Measurements from ENCODE around the gene BLOC1S3.

DNA sequence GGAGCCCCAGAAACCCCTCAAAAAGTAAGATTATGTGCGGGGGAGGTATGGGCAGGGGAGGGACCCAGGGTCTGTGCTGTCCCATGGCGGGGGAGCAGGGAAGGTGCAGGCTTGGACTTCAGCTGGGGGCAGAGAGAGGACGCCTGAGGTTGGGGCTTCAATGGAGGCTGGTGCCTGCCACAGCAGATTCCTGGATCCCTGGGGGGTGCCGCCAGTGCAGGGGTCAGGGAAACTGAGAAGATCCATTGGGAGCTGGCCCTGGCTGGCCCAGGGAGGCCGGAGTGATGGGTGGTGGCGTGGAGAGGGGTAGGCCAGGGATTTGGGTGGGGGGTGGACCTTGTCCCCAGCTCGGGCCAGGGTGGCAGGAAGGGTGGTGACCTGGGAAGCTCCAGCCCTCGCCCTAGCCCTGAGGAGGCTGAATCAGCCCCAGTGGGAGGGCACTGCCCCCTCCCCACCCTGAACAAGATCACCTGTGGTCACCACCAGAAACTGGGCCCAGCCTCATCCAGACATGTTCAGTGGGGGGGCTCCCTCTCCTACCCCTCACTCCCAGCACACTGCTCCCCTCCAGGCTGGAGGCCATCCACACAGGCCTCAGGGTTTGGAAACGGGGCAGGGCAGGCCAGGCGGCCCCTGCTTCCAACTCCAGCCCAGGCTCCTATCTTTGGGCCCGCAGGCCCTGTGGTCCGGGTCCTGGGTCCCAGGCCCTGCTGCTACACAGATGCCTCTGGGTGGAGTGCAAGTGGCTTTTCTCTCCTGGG, 19.2 kb upstream of the BLOC1S3 start:
- TF ChIP-seq, protein P1, sequence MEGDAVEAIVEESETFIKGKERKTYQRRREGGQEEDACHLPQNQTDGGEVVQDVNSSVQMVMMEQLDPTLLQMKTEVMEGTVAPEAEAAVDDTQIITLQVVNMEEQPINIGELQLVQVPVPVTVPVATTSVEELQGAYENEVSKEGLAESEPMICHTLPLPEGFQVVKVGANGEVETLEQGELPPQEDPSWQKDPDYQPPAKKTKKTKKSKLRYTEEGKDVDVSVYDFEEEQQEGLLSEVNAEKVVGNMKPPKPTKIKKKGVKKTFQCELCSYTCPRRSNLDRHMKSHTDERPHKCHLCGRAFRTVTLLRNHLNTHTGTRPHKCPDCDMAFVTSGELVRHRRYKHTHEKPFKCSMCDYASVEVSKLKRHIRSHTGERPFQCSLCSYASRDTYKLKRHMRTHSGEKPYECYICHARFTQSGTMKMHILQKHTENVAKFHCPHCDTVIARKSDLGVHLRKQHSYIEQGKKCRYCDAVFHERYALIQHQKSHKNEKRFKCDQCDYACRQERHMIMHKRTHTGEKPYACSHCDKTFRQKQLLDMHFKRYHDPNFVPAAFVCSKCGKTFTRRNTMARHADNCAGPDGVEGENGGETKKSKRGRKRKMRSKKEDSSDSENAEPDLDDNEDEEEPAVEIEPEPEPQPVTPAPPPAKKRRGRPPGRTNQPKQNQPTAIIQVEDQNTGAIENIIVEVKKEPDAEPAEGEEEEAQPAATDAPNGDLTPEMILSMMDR (conservative IDR thresholded peaks at IDR 0.05) = no peak
- TF ChIP-seq EZH2 (IDR thresholded peaks at IDR 0.05; ENCODE audit: low read depth) = no peak
